Vagina (tissue), 2 donors: ENCODE results near the gene PPP6R2. TPM values are rescaled to one million over a fixed set of nuclear protein-coding genes. Genes with fewer than 3 reads are reported as not detected.

Experiments used
- DNase-seq, 2 donors: peaks; one replicate each; pipeline ENCODE4 v3.0.0-alpha.2; 2017; ENCODE audit errors: extremely low spot score in 2 of 2
- H3K27ac ChIP-seq: fragments of 200-600 bp; sonication (generic); one replicate; pipeline ENCODE4 v1.5.1; 2019
- H3K27me3 ChIP-seq: fragments of 200-600 bp; sonication (generic); one replicate; pipeline ENCODE4 v1.5.1; 2019
- H3K36me3 ChIP-seq, 2 donors: fragments of 200-600 bp; sonication (generic); one replicate each; pipeline ENCODE4 v1.5.1; 2017 to 2019
- H3K4me1 ChIP-seq: fragments of 200-600 bp; sonication (generic); one replicate; pipeline ENCODE4 v1.5.1; 2019
- H3K4me3 ChIP-seq, 2 donors: fragments of 200-600 bp; sonication (generic); 1 replicate in 1 of 2; 2 replicates in 1 of 2; pipeline ENCODE4 v1.5.1; 2016 to 2019
- H3K9me3 ChIP-seq: fragments of 200-600 bp; sonication (generic); one replicate; pipeline ENCODE4 v1.5.1; 2019
- CTCF ChIP-seq, 3 experiments: fragments of 450-650 bp in 2 of 3; fragments of 200-600 bp in 1 of 3; sonication (generic) in 1 of 3; IDR thresholded peaks; one replicate each; pipeline ENCODE4 v1.5.1; 2017 to 2019; ENCODE audit warnings: antibody characterized with exemption in 3 of 3, mild to moderate bottlenecking in 2 of 3, moderate library complexity in 2 of 3
- POLR2A ChIP-seq, 2 donors: fragments of 450-650 bp; IDR thresholded peaks; one replicate each; pipeline ENCODE4 v1.6.1; 2017; ENCODE audit warnings: antibody characterized with exemption in 2 of 2, mild to moderate bottlenecking in 2 of 2, moderate library complexity in 2 of 2
- POLR2AphosphoS5 ChIP-seq, 2 donors: sonication (generic); formaldehyde crosslinking; IDR thresholded peaks; one replicate each; pipeline ENCODE4 v1.9.0; 2017; ENCODE audit warnings: antibody characterized with exemption in 2 of 2, mild to moderate bottlenecking in 2 of 2, low read depth in 1 of 2; ENCODE audit not compliant: insufficient read depth in 1 of 2
- intact Hi-C: fragments of 100-400 bp; cut with DNase I; formaldehyde crosslinking; loops from one replicate; pipeline ENCODE4 v1.15.1; 2023
- total RNA-seq: library from RNA; depleted of rRNA; stranded (reverse); fragments of >200 nt; gene quantifications from one replicate; pipeline ENCODE4 v1.2.3, GENCODE V29; 2016

The PPP6R2 gene
- total RNA-seq, 1 donor from 2014 or later, result 49.1 TPM

DNA sequence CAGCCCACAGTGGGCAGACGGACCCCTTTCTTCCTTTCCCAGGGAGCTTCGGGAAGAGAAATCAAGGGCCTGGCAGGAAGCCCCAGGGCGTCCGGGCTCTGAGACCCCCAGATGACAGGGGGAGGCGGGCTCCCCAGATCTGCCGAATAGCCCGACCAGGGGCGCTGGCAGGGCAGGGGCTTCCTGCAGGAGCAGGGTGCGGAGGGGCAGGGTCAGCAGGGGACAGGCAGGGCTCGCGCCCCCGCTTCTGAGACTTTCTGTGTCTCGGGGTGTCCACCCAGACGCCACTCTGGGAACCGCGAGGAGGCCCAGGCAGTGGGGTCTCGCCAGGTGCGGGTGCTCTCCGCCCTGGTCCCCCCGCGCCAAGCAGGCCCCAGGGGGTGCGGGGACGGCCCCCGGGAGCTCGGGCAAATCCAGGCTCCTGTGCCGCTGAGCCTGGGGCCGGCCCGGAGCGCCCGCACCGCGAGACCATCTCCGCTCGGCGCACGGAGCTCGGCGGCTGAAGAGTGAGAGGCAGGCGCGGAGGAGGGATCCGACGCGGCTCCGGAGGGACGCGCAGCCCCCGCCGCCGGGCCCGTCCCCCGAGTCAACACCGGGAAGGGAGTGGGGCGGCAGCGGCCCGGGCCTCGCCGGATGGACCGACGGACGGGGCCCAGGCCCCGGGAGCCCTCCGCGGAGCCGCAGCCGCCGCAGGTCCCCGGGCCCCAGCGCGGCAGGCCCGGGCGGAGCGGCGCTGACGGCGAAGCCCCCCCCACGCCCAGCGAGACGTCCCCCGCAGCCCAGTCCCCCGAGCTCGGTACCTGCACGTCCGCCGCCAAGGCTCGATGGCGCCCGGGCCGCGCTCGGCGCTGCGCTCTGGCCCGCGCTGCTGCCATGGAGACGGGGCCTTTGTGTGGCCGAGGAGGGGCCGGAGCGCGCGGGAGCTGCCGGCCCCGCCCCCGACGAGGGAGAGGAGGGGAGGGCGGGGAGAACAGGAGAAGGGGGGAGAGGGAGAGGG, 36.1 kb upstream of the PPP6R2 start, which contains the start of gene PLXNB2:
Gene PLXNB2 (minus strand): TSS at position 894 of the 997 bp plus-strand sequence. CDS start 17,062 bp downstream, outside the sequence.
- Histone ChIP-seq H3K4me1 (peaks cover 57% of the 10 kb centered on the region), H3K9me3 (no peaks in the 10 kb centered on the region), H3K27me3 (no peaks in the 10 kb centered on the region), H3K36me3 (no peaks in the 10 kb centered on the region), H3K27ac (peak within 1 kb of the TSS; percentile 90), H3K4me3 (peak within 1 kb of the TSS; percentile 58 to 66)
- TF ChIP-seq POLR2AphosphoS5 (IDR thresholded peaks at IDR 0.05; ENCODE audit: insufficient read depth in 1 of 2, low read depth in 1 of 2), result no peak
- peak in 1 of 2 donors; percentile 49 for TF ChIP-seq POLR2A (IDR thresholded peaks at IDR 0.05)
- no peak for TF ChIP-seq CTCF (IDR thresholded peaks at IDR 0.05)
- intact Hi-C loops, result no loop called here
- no peak for DNase-seq

GRCh38 chr22:50307890-50308596, 35.1 kb upstream of the PPP6R2 start:
- Histone ChIP-seq H3K36me3 (no peaks in the 10 kb centered on the region), H3K9me3 (no peaks in the 10 kb centered on the region), H3K27ac (peak overlapping the region; percentile 88), H3K4me1 (peaks cover 47% of the 10 kb centered on the region), H3K27me3 (no peaks in the 10 kb centered on the region), H3K4me3 (peak overlapping the region; percentile 3 to 24)
- intact Hi-C loops, result no loop called here
- TF ChIP-seq POLR2AphosphoS5 (IDR thresholded peaks at IDR 0.05; ENCODE audit: insufficient read depth in 1 of 2, low read depth in 1 of 2), result no peak
- TF ChIP-seq CTCF (IDR thresholded peaks at IDR 0.05), result no peak
- no peak for TF ChIP-seq POLR2A (IDR thresholded peaks at IDR 0.05)
- no peak for DNase-seq

DNA sequence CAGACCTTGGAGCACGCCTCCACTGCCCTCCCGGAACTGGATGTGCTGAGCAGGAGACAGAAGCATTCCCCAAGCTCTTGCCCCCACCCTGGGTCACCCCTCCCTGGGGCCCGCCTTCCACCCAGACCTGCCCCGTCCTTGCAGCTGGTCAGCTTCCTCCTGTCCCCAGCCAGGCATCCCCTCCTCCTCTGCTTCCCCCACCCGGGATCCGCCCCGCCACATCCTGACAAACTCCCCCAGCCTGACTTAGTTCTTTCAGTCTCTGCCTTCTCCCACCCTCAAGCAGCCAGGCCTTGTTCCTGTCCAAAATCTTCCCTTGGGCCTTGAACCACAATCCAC, 34.6 kb upstream of the PPP6R2 start:
- TF ChIP-seq POLR2AphosphoS5 (IDR thresholded peaks at IDR 0.05; ENCODE audit: insufficient read depth in 1 of 2, low read depth in 1 of 2), result peak in 1 of 2 donors; percentile 65
- no peak for TF ChIP-seq POLR2A (IDR thresholded peaks at IDR 0.05)
- peak overlapping the region; percentile 88 for H3K27ac ChIP-seq
- intact Hi-C loops, result no loop called here
- no peaks in the 10 kb centered on the region for H3K27me3 ChIP-seq
- H3K9me3 ChIP-seq, result no peaks in the 10 kb centered on the region
- peak overlapping the region; percentile 3 to 24 for H3K4me3 ChIP-seq
- H3K36me3 ChIP-seq, result no peaks in the 10 kb centered on the region
- peaks cover 42% of the 10 kb centered on the region for H3K4me1 ChIP-seq
- no peak for DNase-seq

DNA sequence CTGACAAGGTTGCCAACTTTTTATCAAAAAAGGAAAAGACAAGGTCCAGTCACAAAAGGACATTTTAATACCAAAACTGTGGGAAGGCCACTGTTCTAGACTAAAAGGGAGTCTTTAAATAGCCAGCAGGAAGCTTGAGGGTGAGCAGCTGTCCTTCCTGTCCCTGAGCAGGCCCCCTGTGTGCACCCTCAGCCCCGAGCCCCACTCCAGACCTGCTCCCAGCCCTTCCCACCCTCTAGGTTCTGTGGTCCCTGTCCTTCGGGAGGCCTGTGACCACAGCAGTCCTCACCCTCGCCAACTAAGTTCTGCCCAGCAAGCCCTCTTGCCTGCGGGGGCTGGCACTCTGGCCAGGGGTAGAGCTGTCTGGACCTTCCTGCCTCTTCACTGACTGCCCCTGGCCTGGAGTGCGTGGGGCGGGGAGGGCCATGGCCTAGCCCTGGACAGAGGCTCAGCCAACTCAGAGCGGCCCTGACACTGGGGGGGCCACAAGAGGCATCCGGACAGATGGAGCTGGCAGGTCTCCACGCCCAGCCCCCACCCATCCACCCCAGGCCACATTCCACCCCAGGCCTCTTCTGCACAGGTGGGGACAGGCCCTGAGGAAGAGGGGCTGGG, 34.0 kb upstream of the PPP6R2 start:
- Histone ChIP-seq H3K36me3 (no peaks in the 10 kb centered on the region), H3K27ac (peak overlapping the region; percentile 88), H3K4me3 (no peak overlapping the region), H3K9me3 (no peaks in the 10 kb centered on the region), H3K27me3 (no peaks in the 10 kb centered on the region), H3K4me1 (peaks cover 37% of the 10 kb centered on the region)
- DNase-seq, result no peak
- TF ChIP-seq POLR2A (IDR thresholded peaks at IDR 0.05) (no peak), CTCF (IDR thresholded peaks at IDR 0.05) (no peak), POLR2AphosphoS5 (IDR thresholded peaks at IDR 0.05; ENCODE audit: insufficient read depth in 1 of 2, low read depth in 1 of 2) (no peak)
- intact Hi-C loops, result no loop called here

GRCh38 chr22:50309601-50309991, 33.5 kb upstream of the PPP6R2 start:
- TF ChIP-seq CTCF (IDR thresholded peaks at IDR 0.05) (no peak), POLR2AphosphoS5 (IDR thresholded peaks at IDR 0.05; ENCODE audit: insufficient read depth in 1 of 2, low read depth in 1 of 2) (no peak), POLR2A (IDR thresholded peaks at IDR 0.05) (no peak)
- Histone ChIP-seq H3K4me1 (peaks cover 32% of the 10 kb centered on the region), H3K27ac (peak overlapping the region; percentile 88), H3K4me3 (no peak overlapping the region), H3K9me3 (no peaks in the 10 kb centered on the region), H3K36me3 (no peaks in the 10 kb centered on the region), H3K27me3 (no peaks in the 10 kb centered on the region)
- no peak for DNase-seq
- intact Hi-C loops, result no loop called here
